A549 treated with DMSO at 1 μM for 4 hours (cell line): ENCODE results near the gene B3GAT2. TPM values are rescaled to one million over a fixed set of nuclear protein-coding genes. Genes with fewer than 3 reads are reported as not detected.

Experiments
- total RNA-seq: library from RNA; stranded (reverse); fragments of 200-300 nt; extraction: Qiagen RNA extraction; gene quantifications from 5 replicates; pipeline ENCODE4 v1.2.3, GENCODE V29; 2022; ENCODE audit warnings: low read depth

Gene B3GAT2
- 0.02 to 0.06 TPM (median 0.04 TPM) in 3 of 5 replicates, not detected in the others for total RNA-seq

GRCh38 chr6:70956451-70957283 lies at the start of gene B3GAT2:
B3GAT2 (minus strand) TSS chr6:70957060; CDS start chr6:70956429, 631 bp downstream.

